HG03108 (cell line): ENCODE measurements around the gene SLC25A29.
A peak's percentile ranks its signal among the peaks of the same experiment; 100 is the strongest.
"Not testable (repeated sequence)": the region's sequence is repeated elsewhere in the genome, so short reads cannot be mapped to it uniquely, and the experiment has no call there.

Source experiments
- ATAC-seq: cut with Tn5 transposase; IDR thresholded peaks from one replicate; pipeline ENCODE4 v1.9.1; 2021; ENCODE audit warnings: moderate library complexity; ENCODE audit not compliant: unreplicated experiment

Gene SLC25A29

DNA sequence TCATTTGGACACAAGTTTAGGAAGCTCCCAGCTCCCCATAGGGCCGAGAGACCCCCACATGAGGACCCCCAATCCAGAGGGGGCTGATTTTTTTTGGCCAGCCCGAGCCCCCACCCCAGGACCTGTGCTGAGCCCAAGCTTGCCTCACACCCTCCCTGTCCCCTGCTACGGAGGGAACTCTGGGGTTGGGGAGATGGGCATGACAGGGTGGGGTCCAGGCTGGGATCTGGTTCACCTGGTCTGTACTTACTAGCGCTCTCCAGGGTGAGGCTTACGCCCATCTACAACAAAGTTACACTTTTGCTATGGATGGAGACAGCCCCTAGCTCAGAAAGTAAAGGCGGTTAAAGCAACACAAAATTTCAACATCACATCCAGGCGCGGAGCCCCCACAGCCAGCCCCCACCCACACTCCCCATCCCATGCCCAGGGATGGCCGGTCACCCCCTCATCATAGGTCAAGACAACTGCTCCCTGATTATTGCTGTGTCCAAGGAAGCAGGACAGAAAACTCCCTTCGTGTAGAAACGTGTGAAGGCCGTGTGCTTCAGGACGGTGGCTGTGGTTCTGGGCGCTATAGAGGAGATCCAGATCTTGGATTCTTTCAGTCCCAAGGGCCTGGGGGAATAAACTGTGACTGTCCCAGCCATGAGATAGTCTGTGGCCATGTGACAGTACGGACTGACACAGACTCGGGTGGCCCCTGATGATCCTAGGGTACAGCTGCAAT is 10.7 kb downstream of the SLC25A29 start:
- no peak for ATAC-seq

DNA sequence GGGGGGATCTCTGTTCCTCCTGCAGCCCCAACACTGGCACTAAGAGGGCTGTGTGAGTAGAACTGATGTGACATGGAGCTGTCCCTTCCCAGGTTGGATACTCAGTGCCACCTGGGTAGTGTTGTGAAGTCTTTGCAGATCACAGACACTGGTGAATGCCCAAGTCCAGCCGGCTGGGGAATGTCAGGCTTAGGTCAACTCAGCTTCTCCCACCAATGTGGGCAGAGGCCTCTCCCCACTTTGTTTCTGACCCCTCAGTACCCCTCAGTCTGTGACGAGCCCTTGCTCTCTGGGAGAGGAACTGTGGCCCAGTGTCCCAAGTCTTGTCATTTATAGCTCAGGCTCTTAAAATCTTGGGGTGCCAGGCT is 11.3 kb downstream of the SLC25A29 start:
- no peak for ATAC-seq

DNA sequence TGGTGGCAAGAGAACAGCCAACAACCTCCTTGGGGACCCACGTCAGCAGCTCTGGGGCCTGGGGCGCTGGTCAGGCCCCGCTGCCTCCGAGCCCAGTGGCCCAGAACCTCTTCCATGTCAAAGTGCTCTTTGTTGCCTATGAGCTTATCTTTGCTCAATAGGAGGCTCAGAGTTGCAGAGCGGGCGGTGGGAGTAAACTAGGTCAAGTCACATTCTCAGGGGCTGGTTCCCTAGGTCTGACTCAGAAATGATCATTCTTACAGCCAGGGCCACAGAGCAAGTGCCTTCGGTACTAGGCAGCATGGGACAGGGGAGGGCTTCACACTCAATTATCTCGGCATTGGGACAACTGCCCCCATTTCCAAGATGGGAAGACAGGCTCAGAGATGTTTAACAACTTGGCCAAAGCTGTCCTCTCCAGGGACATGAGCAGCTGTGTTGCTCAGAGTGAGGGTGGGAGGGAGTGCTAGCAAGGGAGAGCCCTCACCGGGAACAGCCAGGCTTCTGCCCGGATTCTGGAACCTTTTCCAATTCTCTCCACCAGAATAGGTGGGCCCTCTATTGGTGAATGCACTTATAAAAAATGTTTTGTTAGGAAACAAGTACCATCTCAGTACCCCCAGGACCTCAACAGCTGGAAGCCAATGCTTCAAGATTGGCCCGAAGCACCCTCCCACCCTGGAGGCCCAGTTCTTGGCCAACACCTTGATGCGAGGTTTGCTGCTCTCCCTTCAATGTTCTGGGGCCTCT is 11.9 kb downstream of the SLC25A29 start:
- no peak for ATAC-seq

- no peak for ATAC-seq
Measured at GRCh38 chr14:100293497-100294212, 12.6 kb downstream of the SLC25A29 start.

- ATAC-seq = no peak
Measured at GRCh38 chr14:100292776-100293461, 13.3 kb downstream of the SLC25A29 start.

DNA sequence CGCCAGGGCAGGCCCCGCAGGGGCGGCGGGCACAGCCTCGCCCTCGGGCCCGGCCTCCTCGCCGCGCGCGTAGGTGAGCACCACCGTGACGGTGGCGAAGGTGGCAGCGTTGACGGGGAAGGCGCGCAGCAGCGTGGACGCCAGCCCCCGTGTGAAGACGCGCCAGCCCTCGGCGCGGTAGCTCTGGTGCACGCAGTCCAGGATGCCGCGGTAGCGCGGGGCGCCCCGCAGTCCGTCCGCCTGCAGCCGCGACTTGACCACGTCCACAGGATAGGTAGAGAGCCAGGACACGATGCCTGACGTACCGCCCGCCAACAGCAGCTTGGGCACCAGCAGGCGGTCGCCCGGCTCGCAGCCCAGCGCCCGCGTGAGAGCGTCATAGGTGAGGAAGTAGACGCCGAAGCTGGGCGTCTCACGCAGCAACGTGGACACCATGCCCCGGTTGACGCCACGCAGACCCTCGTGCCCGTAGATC is 13.9 kb downstream of the SLC25A29 start:
- no peak for ATAC-seq

- no peak for ATAC-seq
Measured at GRCh38 chr14:100291305-100292075, 14.8 kb downstream of the SLC25A29 start.

DNA sequence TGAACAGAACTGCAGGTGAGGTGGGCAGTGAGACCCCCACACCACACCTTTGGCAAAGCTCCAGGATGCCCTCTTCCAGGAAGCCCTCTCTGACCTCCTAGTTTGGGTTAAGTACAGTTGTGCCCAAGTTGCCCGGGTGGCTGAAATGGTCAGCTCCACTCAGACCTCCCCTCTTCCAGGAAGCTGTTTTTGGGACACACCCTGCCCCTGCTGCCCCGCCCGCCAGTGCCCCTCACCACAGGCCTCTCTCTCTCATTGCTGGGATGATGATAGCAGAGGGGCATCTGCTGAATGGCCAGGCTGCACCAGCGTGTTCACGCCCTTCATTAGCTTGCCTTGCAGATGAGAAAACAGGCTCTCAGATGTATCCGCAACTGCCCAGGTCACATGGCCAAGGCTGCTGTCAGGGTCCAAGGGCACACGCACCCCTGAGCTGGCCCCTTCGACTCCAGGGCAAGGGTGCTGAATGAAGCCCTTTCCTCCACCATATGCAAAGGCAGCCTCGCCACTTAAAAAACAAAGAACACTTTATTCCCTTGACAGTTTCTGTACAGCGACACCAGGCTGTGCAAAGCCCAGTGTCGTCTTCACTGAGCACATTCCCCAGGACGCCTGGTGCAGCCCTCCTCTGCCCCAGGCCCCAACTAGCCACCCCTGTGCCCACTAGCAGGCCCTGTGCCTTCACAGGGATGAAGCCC is 15.5 kb downstream of the SLC25A29 start:
- ATAC-seq = no peak

DNA sequence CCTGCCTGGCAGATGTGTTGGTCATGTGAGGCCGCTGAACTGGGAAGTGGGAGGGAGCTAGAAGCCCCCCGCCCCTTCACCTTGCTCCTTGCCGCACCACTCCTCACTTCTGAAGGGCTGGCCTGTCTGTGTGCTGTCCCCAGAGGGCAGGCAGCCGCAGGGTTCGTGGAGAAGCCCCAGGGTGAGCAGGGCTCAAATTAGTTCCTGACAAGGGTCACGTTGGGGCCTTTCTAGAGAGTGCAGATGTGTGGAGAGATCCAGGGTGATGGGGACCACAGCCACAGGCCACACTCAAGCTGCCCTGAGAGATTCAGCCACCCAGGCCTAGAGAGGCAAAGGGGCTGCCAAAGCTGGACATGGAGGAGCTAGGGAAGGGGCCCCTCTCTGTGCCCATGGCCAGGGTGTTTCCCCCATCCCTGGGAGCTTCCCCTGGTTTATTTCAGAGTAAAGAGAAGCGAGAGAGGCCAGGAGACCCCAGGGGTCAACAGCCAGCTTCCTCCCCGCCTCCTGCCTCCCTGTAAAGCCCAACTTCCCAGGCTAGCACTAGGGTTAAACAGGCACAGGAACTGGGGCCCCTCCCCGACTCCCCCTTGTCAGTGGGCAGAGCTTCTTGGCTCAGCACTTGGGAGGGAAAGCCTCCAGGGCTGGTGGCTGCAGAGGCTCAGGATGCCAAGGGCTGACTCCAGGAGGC is 16.2 kb downstream of the SLC25A29 start:
- ATAC-seq = no peak

DNA sequence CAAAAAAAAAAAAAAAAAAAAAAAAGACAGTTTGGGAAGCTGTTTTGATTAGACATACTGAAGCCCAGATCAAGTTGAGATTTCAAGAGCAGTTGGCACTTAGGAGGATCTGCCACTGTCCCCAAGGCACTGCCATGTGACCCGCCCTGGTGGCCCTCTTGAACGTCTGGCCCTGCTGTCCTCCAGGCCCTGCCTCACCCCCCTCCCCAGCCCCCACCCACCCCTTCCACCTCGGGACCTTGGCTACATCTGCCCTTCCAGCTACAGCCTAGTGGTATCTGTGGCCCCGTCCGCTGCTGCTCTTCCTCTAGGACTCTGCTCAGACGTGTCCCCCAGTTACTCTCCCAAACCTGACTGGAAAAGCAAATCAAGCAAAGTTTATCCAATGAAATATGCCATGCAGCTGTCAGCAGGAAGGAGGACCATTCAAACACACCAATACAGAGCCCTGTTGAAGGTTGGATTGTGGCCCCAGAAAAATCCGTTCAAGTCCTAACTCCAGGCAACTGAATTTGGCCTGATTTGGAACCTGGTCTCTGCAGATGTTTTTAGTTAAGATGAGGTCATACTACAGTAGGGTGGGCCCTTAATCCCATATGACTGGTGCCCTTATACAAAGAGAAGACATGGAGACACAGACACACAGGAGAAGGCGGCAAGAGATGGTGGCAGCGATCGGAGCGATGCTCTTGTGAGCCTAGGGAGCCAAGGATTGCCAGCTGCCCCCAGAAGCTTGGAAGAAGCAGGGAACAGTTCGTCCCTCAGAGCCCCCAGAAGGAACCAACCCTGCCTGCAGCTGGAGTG is 17.7 kb downstream of the SLC25A29 start:
- ATAC-seq = no peak

DNA sequence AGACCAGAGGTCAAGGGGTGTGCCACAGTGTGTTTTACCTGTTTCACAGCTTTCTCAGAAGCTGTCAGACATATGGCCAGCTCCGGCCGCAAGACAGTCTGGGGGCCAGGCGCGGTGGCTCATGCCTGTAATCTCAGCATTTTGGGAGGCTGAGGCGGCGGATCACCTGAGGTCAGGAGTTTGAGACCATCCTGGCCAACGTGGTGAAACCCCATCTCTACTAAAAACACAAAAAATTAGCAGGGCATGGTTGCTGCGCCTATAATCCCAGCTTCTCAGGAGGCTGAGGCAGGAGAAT is 18.3 kb downstream of the SLC25A29 start:
- ATAC-seq = not testable (repeated sequence)

GRCh38 chr14:100287202-100287997 is 18.8 kb downstream of the SLC25A29 start:
- ATAC-seq = no peak

GRCh38 chr14:100286484-100287191 is 19.6 kb downstream of the SLC25A29 start:
- ATAC-seq = no peak

GRCh38 chr14:100285913-100286400 is 20.3 kb downstream of the SLC25A29 start:
- no peak for ATAC-seq

GRCh38 chr14:100285021-100285912 is 21.0 kb downstream of the SLC25A29 start:
- ATAC-seq = peak; percentile 87
